H9 (cell line): ENCODE data around the gene CD58. TPM values are rescaled to one million over a fixed set of nuclear protein-coding genes. Genes with fewer than 3 reads are reported as not detected.

Experiments used
- DNase-seq: peaks from one replicate; pipeline ENCODE4 v3.0.0-alpha.2; 2017
- H2AFZ ChIP-seq: one replicate; pipeline ENCODE4 v1.6.1; 2013; ENCODE audit warnings: mild to moderate bottlenecking, low read length, control low read depth, moderate library complexity
- H2AK5ac ChIP-seq: 2 replicates; pipeline ENCODE4 v1.6.1; 2013; ENCODE audit warnings: low read length, control low read depth, mixed read lengths; ENCODE audit not compliant: insufficient read length
- H2BK120ac ChIP-seq: one replicate; pipeline ENCODE4 v1.6.1; 2013; ENCODE audit warnings: low read depth, mild to moderate bottlenecking, low read length, control low read depth, inconsistent platforms; ENCODE audit not compliant: poor library complexity, severe bottlenecking
- H2BK12ac ChIP-seq: 2 replicates; pipeline ENCODE4 v1.6.1; 2013; ENCODE audit warnings: low read length, control low read depth, mixed read lengths, low read depth; ENCODE audit not compliant: insufficient read length
- H2BK15ac ChIP-seq: 2 replicates; pipeline ENCODE4 v1.6.1; 2013; ENCODE audit warnings: low read depth, low read length, control low read depth
- H2BK20ac ChIP-seq: one replicate; pipeline ENCODE4 v1.6.1; 2013; ENCODE audit warnings: low read depth, mild to moderate bottlenecking, low read length, control low read depth, inconsistent platforms; ENCODE audit not compliant: poor library complexity, severe bottlenecking
- H2BK5ac ChIP-seq: 2 replicates; pipeline ENCODE4 v1.6.1; 2013; ENCODE audit warnings: low read length, control low read depth, mixed read lengths; ENCODE audit not compliant: insufficient read length
- H3K14ac ChIP-seq: 2 replicates; pipeline ENCODE4 v1.6.1; 2013; ENCODE audit warnings: low read length, control low read depth; ENCODE audit not compliant: insufficient read depth
- H3K18ac ChIP-seq: 2 replicates; pipeline ENCODE4 v1.6.1; 2013; ENCODE audit warnings: low read depth, mild to moderate bottlenecking, mixed read lengths, low read length, control low read depth; ENCODE audit not compliant: insufficient read length
- H3K23ac ChIP-seq: 2 replicates; pipeline ENCODE4 v1.6.1; 2013; ENCODE audit warnings: low read length, control low read depth, mixed read lengths, low read depth; ENCODE audit not compliant: insufficient read length
- H3K23me2 ChIP-seq: 2 replicates; pipeline ENCODE4 v1.6.1; 2013; ENCODE audit warnings: low read depth, mild to moderate bottlenecking, mixed read lengths, low read length, control low read depth; ENCODE audit not compliant: insufficient read length, poor library complexity, severe bottlenecking
- H3K27ac ChIP-seq: 2 replicates; pipeline ENCODE4 v1.5.1; 2013; ENCODE audit warnings: low read length, control low read depth, mixed read lengths, low read depth; ENCODE audit not compliant: insufficient read length
- H3K27me3 ChIP-seq: 2 replicates; pipeline ENCODE4 v1.6.1; 2013; ENCODE audit warnings: low read length, control low read depth, inconsistent platforms; ENCODE audit not compliant: insufficient read depth
- H3K4ac ChIP-seq: 2 replicates; pipeline ENCODE4 v1.6.1; 2013; ENCODE audit warnings: low read depth, mild to moderate bottlenecking, control low read depth, inconsistent platforms, low read length, moderate library complexity
- H3K4me1 ChIP-seq: 2 replicates; pipeline ENCODE4 v1.6.1; 2013; ENCODE audit warnings: low read length, control low read depth, inconsistent platforms; ENCODE audit not compliant: insufficient read depth
- H3K4me2 ChIP-seq: 2 replicates; pipeline ENCODE4 v1.6.1; 2013; ENCODE audit warnings: low read length, control low read depth, mixed read lengths; ENCODE audit not compliant: insufficient read length, insufficient read depth
- H3K56ac ChIP-seq: 2 replicates; pipeline ENCODE4 v1.6.1; 2013; ENCODE audit warnings: low read depth, mild to moderate bottlenecking, mixed read lengths, low read length, control low read depth; ENCODE audit not compliant: insufficient read length
- H3K79me1 ChIP-seq: 2 replicates; pipeline ENCODE4 v1.6.1; 2013; ENCODE audit warnings: low read depth, mild to moderate bottlenecking, moderate library complexity, low read length, control low read depth, inconsistent platforms; ENCODE audit not compliant: insufficient read depth, poor library complexity, severe bottlenecking
- H3K79me2 ChIP-seq: 2 replicates; pipeline ENCODE4 v1.6.1; 2013; ENCODE audit warnings: low read length, control low read depth, inconsistent platforms; ENCODE audit not compliant: insufficient read depth
- H3K9ac ChIP-seq: 2 replicates; pipeline ENCODE4 v1.6.1; 2013; ENCODE audit warnings: low read length, control low read depth, mixed read lengths; ENCODE audit not compliant: insufficient read length; ENCODE audit errors: extremely low read depth
- H3K9me3 ChIP-seq: one replicate; pipeline ENCODE4 v1.6.1; 2013; ENCODE audit warnings: low read depth, low read length, inconsistent platforms; ENCODE audit not compliant: control insufficient read depth
- H3T11ph ChIP-seq: one replicate; pipeline ENCODE4 v1.6.1; 2013; ENCODE audit warnings: mild to moderate bottlenecking, low read length, control low read depth, inconsistent platforms
- H4K20me1 ChIP-seq: one replicate; pipeline ENCODE4 v1.6.1; 2013; ENCODE audit not compliant: control insufficient read depth, insufficient read length, insufficient read depth
- H4K5ac ChIP-seq: 2 replicates; pipeline ENCODE4 v1.6.1; 2013; ENCODE audit warnings: low read depth, mild to moderate bottlenecking, mixed read lengths, low read length, control low read depth; ENCODE audit not compliant: insufficient read length
- H4K8ac ChIP-seq: replicated peaks from 2 replicates; pipeline ENCODE4 v1.6.1; 2013; ENCODE audit warnings: low read length, control low read depth, mixed read lengths, low read depth; ENCODE audit not compliant: insufficient read length
- H4K91ac ChIP-seq: 2 replicates; pipeline ENCODE4 v1.6.1; 2013; ENCODE audit warnings: low read depth, mild to moderate bottlenecking, moderate library complexity, mixed read lengths, low read length, control low read depth; ENCODE audit not compliant: insufficient read length
- H3K27ac Mint-ChIP-seq, 3 experiments: 2 replicates in 2 of 3; 3 replicates in 1 of 3; pipeline ENCODE4 v1.8.0; 2020 to 2021; ENCODE audit warnings: mixed read lengths in 3 of 3, mild to moderate bottlenecking in 1 of 3, moderate library complexity in 1 of 3
- H3K27me3 Mint-ChIP-seq: 2 replicates; pipeline ENCODE4 v1.8.0; 2021; ENCODE audit warnings: low read depth, mild to moderate bottlenecking, moderate library complexity, mixed read lengths
- H3K36me3 Mint-ChIP-seq, 3 experiments: 2 replicates in 2 of 3; 3 replicates in 1 of 3; pipeline ENCODE4 v1.8.0; 2020 to 2021; ENCODE audit warnings: low read depth in 3 of 3, mixed read lengths in 3 of 3; ENCODE audit not compliant: insufficient read depth in 1 of 3
- H3K4me1 Mint-ChIP-seq, 2 experiments: 2 replicates each; pipeline ENCODE4 v1.8.0; 2020; ENCODE audit warnings: mixed read lengths in 2 of 2
- H3K4me3 Mint-ChIP-seq, 2 experiments: 2 replicates in 1 of 2; 3 replicates in 1 of 2; pipeline ENCODE4 v1.8.0; 2020 to 2021; ENCODE audit warnings: mild to moderate bottlenecking in 2 of 2, mixed read lengths in 2 of 2, moderate library complexity in 1 of 2
- H3K9me3 Mint-ChIP-seq, 2 experiments: 2 replicates in 1 of 2; 3 replicates in 1 of 2; pipeline ENCODE4 v1.8.0; 2020; ENCODE audit warnings: mild to moderate bottlenecking in 2 of 2, mixed read lengths in 2 of 2, moderate library complexity in 1 of 2
- CTCF ChIP-seq: fragments of 200-600 bp; sonication (generic); conservative IDR thresholded peaks from 3 replicates; pipeline ENCODE4 v1.8.0; 2021; ENCODE audit warnings: antibody characterized with exemption, mild to moderate bottlenecking
- WGBS: extraction: QIAGEN DNeasy Blood & Tissue Kit; methylation state at CpG from one replicate; pipeline ENCODE4 v1.1.7; 2013; ENCODE audit warnings: missing lambda C conversion rate, low lambda C conversion rate, mixed read lengths; ENCODE audit not compliant: insufficient read length; ENCODE audit errors: extremely low coverage; 5-methylcytosine and 5-hydroxymethylcytosine counted together
- total RNA-seq: library from RNA; stranded (reverse); gene quantifications from 2 replicates; pipeline ENCODE4 v1.2.1, GENCODE V29; 2021

The CD58 gene
- total RNA-seq, 1 experiment from 2014 or later = 4.3 TPM

GRCh38 chr1:116537040-116537831 lies 33.6 kb downstream of the CD58 start:
- Histone ChIP-seq H3K4ac (no peak overlapping the region), H3K9ac (no peak overlapping the region), H4K20me1 (no peaks in the 10 kb centered on the region), H2BK12ac (no peak overlapping the region), H2BK15ac (no peak overlapping the region), H3K79me1 (no peaks in the 10 kb centered on the region), H2BK20ac (no peak overlapping the region), H3K23me2 (no peaks in the 10 kb centered on the region), H3K18ac (no peak overlapping the region), H2BK5ac (no peak overlapping the region), H3T11ph (no peak overlapping the region), H3K14ac (no peak overlapping the region), H3K79me2 (no peaks in the 10 kb centered on the region), H3K56ac (no peak overlapping the region), H3K4me1 (no peaks in the 10 kb centered on the region), H2AFZ (no peak overlapping the region), H2AK5ac (no peak overlapping the region), H4K5ac (no peak overlapping the region), H4K8ac (no peak overlapping the region), H3K23ac (no peak overlapping the region), H3K9me3 (no peaks in the 10 kb centered on the region), H4K91ac (no peak overlapping the region), H3K27me3 (no peaks in the 10 kb centered on the region), H2BK120ac (no peak overlapping the region), H3K4me2 (no peak overlapping the region), H3K27ac (no peak overlapping the region)
- Mint-ChIP-seq H3K27ac (no peak overlapping the region), H3K4me3 (no peak overlapping the region), H3K36me3 (peaks cover 12 to 22% (median 17%) of the 10 kb centered on the region in 3 experiments; a peak in 6 of 7 replicates), H3K4me1 (peaks cover 0 to 3% of the 10 kb centered on the region in 2 experiments; a peak in 1 of 4 replicates), H3K27me3 (peaks cover 13% of the 10 kb centered on the region), H3K9me3 (no peaks in the 10 kb centered on the region; a peak in 1 of 5 replicates)
- no peak for TF ChIP-seq CTCF
- DNase-seq = no peak
- WGBS = no CpG with 5 or more reads among the region's 3 CpGs
